Breast epithelium (tissue), 4 donors: ENCODE results near the gene LSS. TPM values are rescaled to one million over a fixed set of nuclear protein-coding genes. Genes with fewer than 3 reads are reported as not detected.

Experiments used
- DNase-seq, 2 donors: peaks; one replicate each; pipeline ENCODE4 v3.0.0-alpha.2; 2019; ENCODE audit warnings: low spot score in 2 of 2
- H3K27ac ChIP-seq, 2 donors: fragments of 200-600 bp; sonication (generic) in 1 of 2; one replicate each; pipeline ENCODE4 v1.5.1; 2016 to 2019; ENCODE audit warnings: mild to moderate bottlenecking in 1 of 2
- H3K27me3 ChIP-seq, 2 donors: fragments of 200-600 bp; sonication (generic) in 1 of 2; one replicate each; pipeline versions ENCODE4 v1.5.1 to v1.6.0; 2017 to 2019; ENCODE audit warnings: control low read depth in 1 of 2, mild to moderate bottlenecking in 1 of 2
- H3K36me3 ChIP-seq: fragments of 200-600 bp; one replicate; pipeline ENCODE4 v1.5.1; 2019
- H3K4me1 ChIP-seq, 2 donors: fragments of 200-600 bp; sonication (generic); one replicate each; pipeline ENCODE4 v1.5.1; 2016 to 2019; ENCODE audit warnings: control low read depth in 1 of 2
- H3K4me3 ChIP-seq, 3 donors: fragments of 200-600 bp; sonication (generic); 1 replicate in 2 of 3; 2 replicates in 1 of 3; pipeline ENCODE4 v1.5.1; 2016 to 2019; ENCODE audit warnings: mild to moderate bottlenecking in 3 of 3, moderate library complexity in 2 of 3
- H3K9me3 ChIP-seq, 2 donors: fragments of 200-600 bp; sonication (generic) in 1 of 2; one replicate each; pipeline ENCODE4 v1.5.1; 2016 to 2019; ENCODE audit warnings: control low read depth in 1 of 2
- POLR2A ChIP-seq: fragments of 450-650 bp; IDR thresholded peaks from one replicate; pipeline ENCODE4 v1.6.1; 2016; ENCODE audit warnings: antibody characterized with exemption, mild to moderate bottlenecking, moderate library complexity
- POLR2AphosphoS5 ChIP-seq, 3 donors: sonication (generic); formaldehyde crosslinking; IDR thresholded peaks; one replicate each; pipeline ENCODE4 v1.6.1; 2017; ENCODE audit warnings: antibody characterized with exemption in 3 of 3
- intact Hi-C: fragments of 100-400 bp; cut with DNase I; formaldehyde crosslinking; loops from one replicate; pipeline ENCODE4 v1.15.1; 2023; ENCODE audit warnings: low total_unique reads
- total RNA-seq, 3 donors: library from RNA; depleted of rRNA; stranded (reverse); fragments of >200 nt; gene quantifications; one replicate each; pipeline ENCODE4 v1.1.0, GENCODE V29; 2016
- TF ChIP-seq, protein P1 (sequence below), 3 donors: fragments of 450-650 bp; IDR thresholded peaks; one replicate each; pipeline ENCODE4 v1.5.1; 2016 to 2017; ENCODE audit warnings: antibody characterized with exemption in 3 of 3, mild to moderate bottlenecking in 3 of 3, moderate library complexity in 3 of 3

The LSS gene
- total RNA-seq, 3 donors from 2014 or later, result 41.4 to 144 (median 56.4) TPM

DNA sequence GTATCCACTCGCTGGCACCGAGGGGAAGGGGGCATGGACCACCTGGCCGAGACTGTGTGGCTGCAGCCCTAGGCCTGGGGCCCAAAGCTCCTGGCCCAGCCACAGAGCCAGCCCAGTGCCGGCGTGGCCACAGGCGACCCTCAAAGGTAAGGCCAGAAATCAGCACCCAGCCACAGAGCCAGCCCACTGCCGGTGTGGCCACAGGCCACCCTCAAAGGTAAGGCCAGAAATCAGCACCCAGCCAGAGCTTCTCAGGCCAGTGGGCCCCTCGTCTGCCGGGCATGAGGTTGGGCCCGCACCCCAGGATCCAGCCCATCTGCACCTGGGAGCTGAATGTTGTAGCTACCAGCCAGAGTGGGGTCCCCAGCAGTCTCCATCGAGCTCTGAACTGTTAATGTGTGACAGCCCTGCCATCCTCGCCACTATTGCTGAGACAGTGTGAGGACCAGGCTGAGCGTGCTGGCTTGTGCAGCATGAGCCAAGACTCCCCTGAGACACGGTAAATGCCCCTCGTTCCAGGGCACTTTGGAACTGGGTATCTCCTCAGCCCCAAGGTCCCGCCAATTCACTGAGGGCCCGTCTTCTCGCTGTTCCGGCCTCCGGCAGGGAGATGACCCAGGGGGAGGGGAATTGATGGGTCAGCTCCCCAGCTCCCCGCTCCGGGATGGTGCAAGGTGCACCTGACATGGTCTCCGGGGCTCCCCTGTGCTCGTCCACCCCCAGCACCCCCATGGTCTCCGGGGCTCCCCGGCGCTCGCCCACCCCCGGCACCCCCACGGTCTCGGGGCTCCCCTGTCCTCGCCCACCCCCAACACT is 68.5 kb downstream of the LSS start:
- H3K27me3 ChIP-seq, result no peaks in the 10 kb centered on the region
- no peak for DNase-seq
- intact Hi-C loops, result no loop called here
- H3K36me3 ChIP-seq, result no peaks in the 10 kb centered on the region
- H3K4me3 ChIP-seq, result no peak overlapping the region
- no peak overlapping the region for H3K27ac ChIP-seq
- TF ChIP-seq POLR2AphosphoS5 (IDR thresholded peaks at IDR 0.05) (no peak), POLR2A (no peak)
- TF ChIP-seq, protein P1, sequence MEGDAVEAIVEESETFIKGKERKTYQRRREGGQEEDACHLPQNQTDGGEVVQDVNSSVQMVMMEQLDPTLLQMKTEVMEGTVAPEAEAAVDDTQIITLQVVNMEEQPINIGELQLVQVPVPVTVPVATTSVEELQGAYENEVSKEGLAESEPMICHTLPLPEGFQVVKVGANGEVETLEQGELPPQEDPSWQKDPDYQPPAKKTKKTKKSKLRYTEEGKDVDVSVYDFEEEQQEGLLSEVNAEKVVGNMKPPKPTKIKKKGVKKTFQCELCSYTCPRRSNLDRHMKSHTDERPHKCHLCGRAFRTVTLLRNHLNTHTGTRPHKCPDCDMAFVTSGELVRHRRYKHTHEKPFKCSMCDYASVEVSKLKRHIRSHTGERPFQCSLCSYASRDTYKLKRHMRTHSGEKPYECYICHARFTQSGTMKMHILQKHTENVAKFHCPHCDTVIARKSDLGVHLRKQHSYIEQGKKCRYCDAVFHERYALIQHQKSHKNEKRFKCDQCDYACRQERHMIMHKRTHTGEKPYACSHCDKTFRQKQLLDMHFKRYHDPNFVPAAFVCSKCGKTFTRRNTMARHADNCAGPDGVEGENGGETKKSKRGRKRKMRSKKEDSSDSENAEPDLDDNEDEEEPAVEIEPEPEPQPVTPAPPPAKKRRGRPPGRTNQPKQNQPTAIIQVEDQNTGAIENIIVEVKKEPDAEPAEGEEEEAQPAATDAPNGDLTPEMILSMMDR (IDR thresholded peaks at IDR 0.05), result no peak
- no peaks in the 10 kb centered on the region for H3K4me1 ChIP-seq
- no peaks in the 10 kb centered on the region for H3K9me3 ChIP-seq

DNA sequence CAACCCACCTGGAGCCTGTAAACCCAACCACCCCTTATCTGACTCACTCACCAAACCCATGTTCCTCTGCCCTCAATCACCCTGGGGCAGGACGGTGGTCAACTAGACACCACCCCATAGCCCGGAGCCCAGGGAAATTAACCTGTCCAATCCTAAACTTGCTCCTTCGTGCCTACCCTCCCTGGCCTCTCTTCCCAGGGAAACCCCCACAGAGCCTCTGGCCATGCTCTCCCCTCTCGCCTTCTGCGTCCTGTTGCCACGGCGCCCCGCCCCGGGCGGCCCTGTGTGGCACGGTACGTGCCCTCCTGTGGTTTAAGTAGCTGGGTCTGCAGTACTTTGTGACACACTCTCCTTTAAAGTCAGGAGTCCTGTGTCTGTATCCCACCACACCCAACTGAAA is 69.2 kb downstream of the LSS start:
- Histone ChIP-seq H3K36me3 (no peaks in the 10 kb centered on the region), H3K4me1 (no peaks in the 10 kb centered on the region), H3K27me3 (no peaks in the 10 kb centered on the region), H3K4me3 (no peak overlapping the region), H3K27ac (no peak overlapping the region), H3K9me3 (no peaks in the 10 kb centered on the region)
- intact Hi-C loops, result no loop called here
- DNase-seq, result no peak
- TF ChIP-seq POLR2A (no peak), POLR2AphosphoS5 (IDR thresholded peaks at IDR 0.05) (no peak)
- TF ChIP-seq, protein P1 (IDR thresholded peaks at IDR 0.05), result no peak

DNA sequence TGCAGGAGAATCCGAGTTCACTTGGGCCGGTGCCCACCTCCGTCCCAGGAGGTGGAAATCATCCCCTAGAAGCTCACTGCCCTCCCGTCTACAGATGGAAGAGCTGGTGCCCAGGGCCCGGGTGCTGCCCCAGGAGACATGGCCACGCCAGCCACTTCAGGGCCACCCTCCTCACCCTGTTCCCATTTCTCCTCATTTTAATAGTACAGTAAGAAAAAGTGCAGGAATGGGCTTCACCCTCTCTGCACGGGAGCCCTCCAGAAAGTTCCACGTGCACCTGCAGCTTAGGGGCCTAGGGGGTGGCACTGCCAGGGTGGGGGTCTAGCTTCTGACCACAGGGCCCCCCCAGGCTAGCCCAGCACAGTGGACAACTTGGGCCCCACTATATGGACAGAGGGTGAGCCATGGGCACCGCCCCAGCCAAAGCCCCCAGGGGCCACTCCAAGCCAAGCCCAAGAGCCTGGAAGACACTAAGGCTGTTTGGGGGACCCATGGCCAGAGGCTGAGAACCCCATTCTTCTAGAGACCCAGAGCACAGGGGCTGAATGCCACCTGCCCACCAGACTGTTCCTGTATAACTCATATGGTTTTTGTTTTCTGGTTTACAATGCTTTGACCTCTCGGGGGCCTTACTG is 69.8 kb downstream of the LSS start:
- DNase-seq, result no peak
- no peaks in the 10 kb centered on the region for H3K4me1 ChIP-seq

DNA sequence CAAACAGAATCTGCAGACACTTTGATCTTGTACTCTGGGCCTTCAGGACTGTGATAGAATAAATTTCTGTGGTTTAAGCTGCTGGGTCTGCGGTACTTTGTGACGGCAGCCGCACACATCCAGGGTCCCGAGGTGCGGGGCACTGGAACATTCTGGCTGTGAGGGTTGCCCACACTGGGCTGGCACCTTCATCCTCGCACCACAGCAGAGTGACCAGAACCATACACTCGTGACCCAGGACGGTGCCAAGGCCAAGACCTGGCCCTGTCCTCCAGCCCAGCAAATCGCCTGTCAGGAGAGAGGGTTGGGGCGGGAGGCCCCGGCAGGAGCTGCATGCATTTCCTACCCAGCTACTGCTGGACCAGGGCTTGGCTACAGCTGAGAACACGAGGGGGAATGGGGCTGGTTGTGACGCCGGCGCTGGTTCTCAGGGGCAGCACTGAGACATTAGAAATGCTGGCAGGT is 70.6 kb downstream of the LSS start:
- no peaks in the 10 kb centered on the region for H3K27me3 ChIP-seq
- H3K36me3 ChIP-seq, result no peaks in the 10 kb centered on the region
- H3K9me3 ChIP-seq, result no peaks in the 10 kb centered on the region
- H3K27ac ChIP-seq, result no peak overlapping the region
- no peak overlapping the region for H3K4me3 ChIP-seq
- intact Hi-C loops, result no loop called here
- no peak for DNase-seq
- TF ChIP-seq POLR2AphosphoS5 (IDR thresholded peaks at IDR 0.05) (no peak), POLR2A (no peak)
- TF ChIP-seq, protein P1 (IDR thresholded peaks at IDR 0.05), result no peak
- no peaks in the 10 kb centered on the region for H3K4me1 ChIP-seq

More for the DNA sequence above, 69.8 kb downstream of the LSS start:
- Histone ChIP-seq H3K27me3 (no peaks in the 10 kb centered on the region), H3K4me3 (no peak overlapping the region), H3K36me3 (no peaks in the 10 kb centered on the region), H3K27ac (no peak overlapping the region), H3K9me3 (no peaks in the 10 kb centered on the region)
- intact Hi-C loops, result no loop called here
- TF ChIP-seq POLR2AphosphoS5 (IDR thresholded peaks at IDR 0.05) (no peak), POLR2A (no peak)
- TF ChIP-seq, protein P1 (IDR thresholded peaks at IDR 0.05), result no peak

DNA sequence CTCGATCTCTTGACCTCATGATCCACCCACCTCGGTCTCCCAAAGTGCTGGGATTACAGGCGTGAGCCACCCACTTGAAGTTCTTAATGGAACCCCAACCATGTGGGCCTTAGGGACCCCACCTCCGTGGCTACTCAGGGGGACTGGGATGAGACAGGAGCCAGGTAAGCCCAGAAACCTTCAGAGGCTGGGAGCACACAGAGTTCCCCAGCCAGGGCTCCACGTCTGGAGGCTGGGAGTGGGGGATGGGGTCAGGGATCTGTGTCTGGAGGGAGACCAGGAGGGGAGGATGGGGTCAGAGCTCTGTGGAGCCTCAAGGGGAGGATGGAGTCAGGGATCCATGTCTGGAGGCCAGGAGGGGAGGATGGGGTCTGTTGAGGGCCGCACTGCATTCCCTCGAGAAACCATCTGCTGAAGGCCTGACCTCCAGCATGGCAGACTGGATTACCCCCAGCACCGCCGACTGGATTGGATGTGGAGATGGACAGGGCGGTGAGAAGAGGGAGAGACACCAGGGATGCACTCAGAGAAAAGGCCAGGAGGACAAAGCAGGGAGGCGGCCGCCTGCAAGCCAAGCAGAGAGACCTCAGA is 71.1 kb downstream of the LSS start:
- no peaks in the 10 kb centered on the region for H3K27me3 ChIP-seq
- H3K9me3 ChIP-seq, result no peaks in the 10 kb centered on the region
- intact Hi-C loops, result no loop called here
- H3K4me3 ChIP-seq, result no peak overlapping the region
- no peak overlapping the region for H3K27ac ChIP-seq
- H3K36me3 ChIP-seq, result no peaks in the 10 kb centered on the region
- H3K4me1 ChIP-seq, result no peaks in the 10 kb centered on the region
- peak in 1 of 2 donors; percentile 48 for DNase-seq
- TF ChIP-seq POLR2A (no peak), POLR2AphosphoS5 (IDR thresholded peaks at IDR 0.05) (no peak)
- TF ChIP-seq, protein P1 (IDR thresholded peaks at IDR 0.05), result no peak
